Midbrain (tissue), 1 donor: ENCODE data around the gene ZMIZ1.
A peak's percentile ranks its signal among the peaks of the same experiment; 100 is the strongest.

Experiments used
- DNase-seq: peaks from one replicate; lab custom pipeline; 2025; lab: John Stamatoyannopoulos, UW

ZMIZ1 gene

GRCh38 chr10:79137300-79137756, 68.6 kb downstream of the ZMIZ1 start:
- DNase-seq: no peak

- no peak for DNase-seq
Observed at GRCh38 chr10:79137826-79138225, 69.1 kb downstream of the ZMIZ1 start.

GRCh38 chr10:79138449-79139123, 69.8 kb downstream of the ZMIZ1 start:
- DNase-seq: no peak

- no peak for DNase-seq
Observed at GRCh38 chr10:79139124-79139835, 70.5 kb downstream of the ZMIZ1 start.

GRCh38 chr10:79140085-79140793, 71.5 kb downstream of the ZMIZ1 start:
- DNase-seq: no peak

GRCh38 chr10:79140855-79141254, 72.1 kb downstream of the ZMIZ1 start:
- DNase-seq: no peak

- DNase-seq: no peak
Observed at GRCh38 chr10:79142064-79142491, 73.3 kb downstream of the ZMIZ1 start.

GRCh38 chr10:79142522-79143309, 74.0 kb downstream of the ZMIZ1 start:
- DNase-seq: no peak

- no peak for DNase-seq
Observed at GRCh38 chr10:79143879-79144278, 75.1 kb downstream of the ZMIZ1 start.

- DNase-seq: peak; percentile 37
Observed at GRCh38 chr10:79144351-79145173, 75.8 kb downstream of the ZMIZ1 start.

GRCh38 chr10:79145174-79145483, 76.4 kb downstream of the ZMIZ1 start:
- no peak for DNase-seq

- DNase-seq: no peak
Observed at GRCh38 chr10:79145517-79146470, 77.0 kb downstream of the ZMIZ1 start.

- peak; percentile 70 for DNase-seq
Observed at GRCh38 chr10:79146611-79147130, 77.9 kb downstream of the ZMIZ1 start.

- no peak for DNase-seq
Observed at GRCh38 chr10:79147306-79147705, 78.5 kb downstream of the ZMIZ1 start.

- no peak for DNase-seq
Observed at GRCh38 chr10:79147796-79148451, 79.2 kb downstream of the ZMIZ1 start.

- DNase-seq: peak; percentile 86
Observed at GRCh38 chr10:79148452-79149344, 79.9 kb downstream of the ZMIZ1 start.

- no peak for DNase-seq
Observed at GRCh38 chr10:79149345-79149661, 80.5 kb downstream of the ZMIZ1 start.

- no peak for DNase-seq
Observed at GRCh38 chr10:79149662-79150443, 81.1 kb downstream of the ZMIZ1 start.
